Measurements from ENCODE around the gene CCDC116.
"Not testable (repeated sequence)": the region's sequence is repeated elsewhere in the genome, so short reads cannot be mapped to it uniquely, and the experiment has no call there.

CCDC116 gene

GRCh38 chr22:21641789-21642583 is 9.4 kb downstream of the CCDC116 start, which contains the start of gene SDF2L1:
Gene SDF2L1 (plus strand): TSS chr22:21642302. CDS start chr22:21642337, 35 bp downstream.
- peak; percentile 99 for DNase-seq (ENCODE audit: low read depth in 2 of 2)
- peak within 1 kb of the TSS; percentile 86 to 88 for H3K4me3 ChIP-seq (replicated peaks in 1 of 2; ENCODE audit: low read depth in 2 of 2, low read length in 2 of 2)
- no peak for TF ChIP-seq CTCF (IDR thresholded peaks at IDR 0.05; ENCODE audit: low read depth, low read length)

GRCh38 chr22:21642584-21643448 is 10.3 kb downstream of the CCDC116 start:
- peak overlapping the region; percentile 86 to 88 for H3K4me3 ChIP-seq (replicated peaks in 1 of 2; ENCODE audit: low read depth in 2 of 2, low read length in 2 of 2)
- peak; percentile 50 to 63 for DNase-seq (ENCODE audit: low read depth in 2 of 2)
- TF ChIP-seq CTCF (IDR thresholded peaks at IDR 0.05; ENCODE audit: low read depth, low read length): peak; percentile 65

GRCh38 chr22:21643533-21644357 is 11.2 kb downstream of the CCDC116 start:
- no peak for TF ChIP-seq CTCF (IDR thresholded peaks at IDR 0.05; ENCODE audit: low read depth, low read length)
- DNase-seq (ENCODE audit: low read depth in 2 of 2): no peak
- peak overlapping the region; percentile 86 to 88 for H3K4me3 ChIP-seq (replicated peaks in 1 of 2; ENCODE audit: low read depth in 2 of 2, low read length in 2 of 2)

GRCh38 chr22:21645513-21645912 is 13.0 kb downstream of the CCDC116 start:
- DNase-seq (ENCODE audit: low read depth in 2 of 2); H3K4me3 ChIP-seq (replicated peaks in 1 of 2; ENCODE audit: low read depth in 2 of 2, low read length in 2 of 2): not testable (repeated sequence)

GRCh38 chr22:21646608-21647590 is 14.3 kb downstream of the CCDC116 start:
- peak; percentile 87 for TF ChIP-seq CTCF (IDR thresholded peaks at IDR 0.05; ENCODE audit: low read depth, low read length)
- DNase-seq (ENCODE audit: low read depth in 2 of 2): peak; percentile 87 to 88
- no peak overlapping the region for H3K4me3 ChIP-seq (replicated peaks in 1 of 2; ENCODE audit: low read depth in 2 of 2, low read length in 2 of 2)

GRCh38 chr22:21650280-21650679 is 17.7 kb downstream of the CCDC116 start:
- no peak for TF ChIP-seq CTCF (IDR thresholded peaks at IDR 0.05; ENCODE audit: low read depth, low read length)
- no peak for DNase-seq (ENCODE audit: low read depth in 2 of 2)
- H3K4me3 ChIP-seq (replicated peaks in 1 of 2; ENCODE audit: low read depth in 2 of 2, low read length in 2 of 2): no peak overlapping the region
